Measurements from ENCODE around the gene WDR13.
A peak's percentile ranks its signal among the peaks of the same experiment; 100 is the strongest.

WDR13 gene

GRCh38 chrX:48613502-48614160, 16.3 kb downstream of the WDR13 start:
- TF ChIP-seq ZFX (IDR thresholded peaks at IDR 0.05) (no peak), CTCF (conservative IDR thresholded peaks at IDR 0.05) (no peak)
- H3K27ac ChIP-seq: no peak overlapping the region

GRCh38 chrX:48616576-48616975, 19.3 kb downstream of the WDR13 start:
- no peak for TF ChIP-seq ZFX (IDR thresholded peaks at IDR 0.05)
- TF ChIP-seq CTCF (conservative IDR thresholded peaks at IDR 0.05): no peak
- H3K27ac ChIP-seq: no peak overlapping the region

GRCh38 chrX:48617542-48618340, 20.4 kb downstream of the WDR13 start:
- no peak overlapping the region for H3K27ac ChIP-seq
- TF ChIP-seq ZFX (IDR thresholded peaks at IDR 0.05) (no peak), CTCF (conservative IDR thresholded peaks at IDR 0.05) (no peak)

GRCh38 chrX:48626401-48627298, 29.4 kb downstream of the WDR13 start:
- H3K27ac ChIP-seq: no peak overlapping the region
- TF ChIP-seq CTCF (conservative IDR thresholded peaks at IDR 0.05) (no peak), ZFX (IDR thresholded peaks at IDR 0.05) (no peak)

- H3K27ac ChIP-seq: peak overlapping the region; percentile 21
- TF ChIP-seq CTCF (conservative IDR thresholded peaks at IDR 0.05) (peak; percentile 54), ZFX (IDR thresholded peaks at IDR 0.05) (no peak)
These were observed 34.2 kb downstream of the WDR13 start for GRCh38 chrX:48631376-48632090.

- no peak for TF ChIP-seq ZFX (IDR thresholded peaks at IDR 0.05)
- TF ChIP-seq CTCF (conservative IDR thresholded peaks at IDR 0.05): no peak
These were observed 34.9 kb downstream of the WDR13 start for GRCh38 chrX:48632207-48632606.

More at GRCh38 chrX:48632207-48632606, 34.9 kb downstream of the WDR13 start:
- peak overlapping the region; percentile 21 for H3K27ac ChIP-seq
